CD1c-positive myeloid dendritic cell (primary cell): ENCODE measurements around the gene ARAF.

ENCODE experiments used
- DNase-seq: peaks from one replicate; pipeline ENCODE4 v3.0.0-alpha.2; 2016; ENCODE audit errors: extremely low spot score

The ARAF gene

GRCh38 chrX:47564438-47565085, 3.6 kb downstream of the ARAF start:
- DNase-seq: no peak

- no peak for DNase-seq
Observed at GRCh38 chrX:47566841-47567240, 5.8 kb downstream of the ARAF start.

- DNase-seq: peak; percentile 22
Observed at GRCh38 chrX:47568656-47569295, 7.8 kb downstream of the ARAF start.

GRCh38 chrX:47570794-47571193, 9.8 kb downstream of the ARAF start:
- DNase-seq: no peak

- DNase-seq: no peak
Observed at GRCh38 chrX:47571215-47571614, 10.2 kb downstream of the ARAF start.

- no peak for DNase-seq
Observed at GRCh38 chrX:47571896-47572295, 10.9 kb downstream of the ARAF start.

- DNase-seq: no peak
Observed at GRCh38 chrX:47572773-47573340, 11.9 kb downstream of the ARAF start.

GRCh38 chrX:47573341-47574075, 12.5 kb downstream of the ARAF start:
- DNase-seq: no peak

- DNase-seq: no peak
Observed at GRCh38 chrX:47574076-47574546, 13.1 kb downstream of the ARAF start.

GRCh38 chrX:47574547-47575301, 13.7 kb downstream of the ARAF start:
- no peak for DNase-seq

- DNase-seq: no peak
Observed at GRCh38 chrX:47576021-47576898, 15.3 kb downstream of the ARAF start.

GRCh38 chrX:47577424-47577823, 16.4 kb downstream of the ARAF start:
- DNase-seq: no peak

GRCh38 chrX:47577901-47578300, 16.9 kb downstream of the ARAF start:
- DNase-seq: no peak

GRCh38 chrX:47578692-47579091, 17.7 kb downstream of the ARAF start:
- peak; percentile 70 for DNase-seq

- peak; percentile 88 for DNase-seq
Observed at GRCh38 chrX:47579537-47579936, 18.5 kb downstream of the ARAF start.

GRCh38 chrX:47581731-47582647, 21.0 kb downstream of the ARAF start, which contains the start of gene TIMP1:
TIMP1 (plus strand) TSS chrX:47582436; CDS start chrX:47583416, 980 bp downstream.
- DNase-seq: peak; percentile 91

GRCh38 chrX:47583240-47583861, 22.3 kb downstream of the ARAF start:
- DNase-seq: no peak

- no peak for DNase-seq
Observed at GRCh38 chrX:47584714-47585113, 23.7 kb downstream of the ARAF start.

GRCh38 chrX:47585273-47585672, 24.3 kb downstream of the ARAF start:
- no peak for DNase-seq
